A549 (cell line): ENCODE results near the gene PRKN. TPM values are rescaled to one million over a fixed set of nuclear protein-coding genes. Genes with fewer than 3 reads are reported as not detected.

Experiments used
- ATAC-seq, 2 experiments: fragments of 200-7000 bp in 1 of 2; fragments of >200 bp in 1 of 2; cut with Nextera tagmentation in 1 of 2; cut with Tn5 transposase in 1 of 2; 3 replicates each; pipeline versions ENCODE4 v1.8.0 to v1.9.1; 2018 to 2020; ENCODE audit warnings: mild to moderate bottlenecking in 1 of 2, moderate library complexity in 1 of 2
- CTCF ChIA-PET: fragments of 300-600 bp; sonication (Branson Sonifier 250); formaldehyde crosslinking; extraction: SDS; loops from one replicate; lab custom pipeline; 2021; ENCODE audit warnings: antibody characterized with exemption, inconsistent platforms; lab: Yijun Ruan, JAX
- POLR2A ChIA-PET: fragments of 350-600 bp; formaldehyde crosslinking; extraction: SDS; loops from one replicate; lab custom pipeline; 2021; ENCODE audit warnings: antibody characterized with exemption, inconsistent platforms; lab: Yijun Ruan, JAX
- DNase-seq, 2 experiments: peaks; one replicate each; pipeline versions ENCODE4 v3.0.0 to v3.0.0-alpha.2; 2011 to 2016; ENCODE audit warnings: low read depth in 1 of 2, low spot score in 1 of 2
- FAIRE-seq: peaks from 2 replicates; lab custom pipeline; 2011; peaks lifted over from hg19 to GRCh38; lab: Jason Lieb, UNC
- H3K27ac ChIP-seq, 2 experiments: fragments of >200 bp; sonication (Bioruptor Twin); formaldehyde crosslinking; 3 replicates each; pipeline ENCODE4 v1.5.1; 2016 to 2017
- H3K4me1 ChIP-seq: fragments of >200 bp; sonication (Bioruptor Twin); formaldehyde crosslinking; 3 replicates; pipeline ENCODE4 v1.6.1; 2016
- H3K4me2 ChIP-seq: fragments of >200 bp; sonication (Bioruptor Twin); formaldehyde crosslinking; 3 replicates; pipeline ENCODE4 v1.6.1; 2016
- H3K4me3 ChIP-seq: fragments of >200 bp; sonication (Bioruptor Twin); formaldehyde crosslinking; 3 replicates; pipeline ENCODE4 v1.5.1; 2016
- H3K9me3 ChIP-seq: fragments of >200 bp; sonication (Bioruptor Twin); formaldehyde crosslinking; 3 replicates; pipeline ENCODE4 v1.6.1; 2016
- ATOH8 ChIP-seq: fragments of 250-450 bp; sonication (Bioruptor Pico); IDR thresholded peaks from 2 replicates; pipeline ENCODE4 v1.5.0; 2020; ENCODE audit warnings: low read depth, mild to moderate bottlenecking, moderate library complexity
- BCL3 ChIP-seq: fragments of >200 bp; sonication (Bioruptor Twin); formaldehyde crosslinking; IDR thresholded peaks from 3 replicates; pipeline ENCODE4 v1.6.1; 2016
- BHLHE40 ChIP-seq: IDR thresholded peaks from 2 replicates; pipeline ENCODE4 v1.6.1; 2012; ENCODE audit warnings: low read depth, low read length, inconsistent platforms
- CBX8 ChIP-seq: fragments of 200-600 bp; sonication (generic); IDR thresholded peaks from 2 replicates; pipeline ENCODE4 v1.6.1; 2016
- CEBPB ChIP-seq, 2 experiments: fragments of >200 bp in 1 of 2; sonication (Bioruptor Twin) in 1 of 2; formaldehyde crosslinking in 1 of 2; IDR thresholded peaks; 2 replicates each; pipeline ENCODE4 v1.6.1; 2012 to 2016
- CHD2 ChIP-seq: fragments of 150-350 bp; IDR thresholded peaks from 2 replicates; pipeline ENCODE4 v1.6.1; 2014; ENCODE audit warnings: low read length; ENCODE audit not compliant: partially characterized antibody
- CHD4 ChIP-seq: fragments of 200-600 bp; sonication (generic); IDR thresholded peaks from 2 replicates; pipeline ENCODE4 v1.6.1; 2016; ENCODE audit warnings: antibody characterized with exemption, mild to moderate bottlenecking, borderline replicate concordance
- E2F6 ChIP-seq: IDR thresholded peaks from 2 replicates; pipeline ENCODE4 v1.6.1; 2012; ENCODE audit warnings: low read depth, borderline replicate concordance
- EP300 ChIP-seq, 2 experiments: fragments of >200 bp; sonication (Bioruptor Twin); formaldehyde crosslinking; IDR thresholded peaks; 2 replicates in 1 of 2; 3 replicates in 1 of 2; pipeline ENCODE4 v1.6.1; 2016 to 2017
- FOSL2 ChIP-seq, 2 experiments: fragments of 450-650 bp in 1 of 2; fragments of >200 bp in 1 of 2; sonication (Bioruptor Twin) in 1 of 2; formaldehyde crosslinking; IDR thresholded peaks; 2 replicates each; pipeline versions ENCODE4 v1.5.0 to v1.6.1; 2016 to 2020; ENCODE audit warnings: mild to moderate bottlenecking in 1 of 2, moderate library complexity in 1 of 2
- GATA3 ChIP-seq: IDR thresholded peaks from 2 replicates; pipeline ENCODE4 v1.6.1; 2012; ENCODE audit warnings: borderline replicate concordance
- HDAC2 ChIP-seq: fragments of 200-600 bp; sonication (generic); IDR thresholded peaks from 2 replicates; pipeline ENCODE4 v1.6.1; 2016
- HOXB5 ChIP-seq: fragments of 250-450 bp; sonication (Bioruptor Pico); IDR thresholded peaks from 2 replicates; pipeline ENCODE4 v1.5.0; 2020; ENCODE audit warnings: mild to moderate bottlenecking, moderate library complexity
- MYC ChIP-seq: IDR thresholded peaks from 2 replicates; pipeline ENCODE4 v1.6.1; 2012; ENCODE audit warnings: mild to moderate bottlenecking, inconsistent platforms, low read length, improper control_type of control experiment, borderline replicate concordance
- PHF8 ChIP-seq: fragments of 200-600 bp; sonication (generic); IDR thresholded peaks from 2 replicates; pipeline ENCODE4 v1.6.1; 2016; ENCODE audit warnings: low read depth, mild to moderate bottlenecking, antibody characterized with exemption, moderate library complexity, borderline replicate concordance
- RAD21 ChIP-seq, 2 experiments: fragments of >200 bp in 1 of 2; sonication (Bioruptor Twin) in 1 of 2; formaldehyde crosslinking in 1 of 2; IDR thresholded peaks in 1 of 2; conservative IDR thresholded peaks in 1 of 2; 2 replicates in 1 of 2; 3 replicates in 1 of 2; pipeline ENCODE4 v1.6.1; 2012 to 2018; ENCODE audit warnings: inconsistent platforms in 1 of 2
- RARB ChIP-seq: fragments of 250-450 bp; sonication (Bioruptor Pico); IDR thresholded peaks from 2 replicates; pipeline ENCODE4 v1.8.0; 2021; ENCODE audit warnings: mild to moderate bottlenecking, moderate library complexity
- RFX5 ChIP-seq: fragments of 450-650 bp; IDR thresholded peaks from 2 replicates; pipeline ENCODE4 v1.7.1; 2014; ENCODE audit warnings: antibody characterized with exemption, mild to moderate bottlenecking, moderate library complexity
- RNF2 ChIP-seq: fragments of 200-600 bp; sonication (generic); IDR thresholded peaks from 2 replicates; pipeline ENCODE4 v1.6.1; 2016; ENCODE audit warnings: low read depth, mild to moderate bottlenecking, antibody characterized with exemption, moderate library complexity, borderline replicate concordance
- TFCP2L1 ChIP-seq: fragments of 250-450 bp; sonication (Bioruptor Pico); IDR thresholded peaks from 2 replicates; pipeline ENCODE4 v1.5.0; 2021; ENCODE audit warnings: mild to moderate bottlenecking
- ZC3H11A ChIP-seq: fragments of 450-650 bp; IDR thresholded peaks from 2 replicates; pipeline ENCODE4 v1.6.1; 2014; ENCODE audit warnings: antibody characterized with exemption, mild to moderate bottlenecking
- ZFP36 ChIP-seq: fragments of 450-650 bp; IDR thresholded peaks from 2 replicates; pipeline ENCODE4 v1.6.1; 2014; ENCODE audit warnings: borderline replicate concordance; ENCODE audit not compliant: partially characterized antibody
- ZNF302 ChIP-seq: fragments of 250-450 bp; sonication (Bioruptor Pico); IDR thresholded peaks from 2 replicates; pipeline ENCODE4 v1.9.0; 2021; ENCODE audit warnings: inconsistent platforms, mild to moderate bottlenecking, moderate library complexity
- ZSCAN20 ChIP-seq: fragments of 250-450 bp; sonication (Bioruptor Pico); IDR thresholded peaks from 2 replicates; pipeline ENCODE4 v1.8.0; 2022; ENCODE audit warnings: mild to moderate bottlenecking, moderate library complexity
- WGBS: methylation state at CpG from one replicate; pipeline ENCODE4 v1.1.6; 2017; ENCODE audit errors: missing lambda C conversion rate; 5-methylcytosine and 5-hydroxymethylcytosine counted together
- polyA plus RNA-seq, 4 experiments: library from polyadenylated mRNA; depleted of rRNA in 3 of 4; stranded (reverse); fragments of >200 nt; fragmentation: RNase III in 1 of 4; extraction: RNeasy Plus Mini Kit Qiagen cat#74134 plus additional on column Dnase treatment in 1 of 4; gene quantifications; 2 replicates in 3 of 4; 3 replicates in 1 of 4; pipeline ENCODE4 v1.2.3, GENCODE V29; 2011 to 2017
- TF ChIP-seq, protein P1 (sequence below): IDR thresholded peaks from 2 replicates; pipeline ENCODE4 v1.6.1; 2012
- TF ChIP-seq, protein P2 (sequence below): fragments of >200 bp; sonication (Bioruptor Twin); formaldehyde crosslinking; IDR thresholded peaks from 2 replicates; pipeline ENCODE4 v1.6.1; 2016
- TF ChIP-seq, protein P3 (sequence below): fragments of 200-600 bp; sonication (generic); IDR thresholded peaks from 2 replicates; pipeline ENCODE4 v1.6.1; 2016; ENCODE audit warnings: antibody characterized with exemption, mild to moderate bottlenecking, moderate library complexity
- TF ChIP-seq, protein P4 (sequence below): fragments of 450-650 bp; IDR thresholded peaks from 2 replicates; pipeline ENCODE4 v1.6.1; 2014; ENCODE audit warnings: antibody characterized with exemption

The PRKN gene
- polyA plus RNA-seq, 2 of the 4 experiments (the other 2 are of a cell fraction): 0.36 to 0.39 TPM

- no peak for ATAC-seq
- CTCF ChIA-PET: no interaction called here
- 54% methylated on average over 10 of the region's 10 CpGs for WGBS
These were observed 1182.6 kb downstream of the PRKN start for GRCh38 chr6:161544801-161545480.

GRCh38 chr6:161543684-161544309 lies 1183.8 kb downstream of the PRKN start:
- 41% methylated on average over 4 of the region's 4 CpGs for WGBS
- TF ChIP-seq GATA3 (no peak), RARB (CRISPR knock-in tag) (no peak), ATOH8 (no peak), CHD4 (no peak), CHD2 (no peak), PHF8 (no peak), ZSCAN20 (CRISPR knock-in tag) (no peak), ZC3H11A (no peak), MYC (no peak), RNF2 (no peak)
- TF ChIP-seq, protein P1, sequence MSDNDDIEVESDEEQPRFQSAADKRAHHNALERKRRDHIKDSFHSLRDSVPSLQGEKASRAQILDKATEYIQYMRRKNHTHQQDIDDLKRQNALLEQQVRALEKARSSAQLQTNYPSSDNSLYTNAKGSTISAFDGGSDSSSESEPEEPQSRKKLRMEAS: no peak
- TF ChIP-seq, protein P2, sequence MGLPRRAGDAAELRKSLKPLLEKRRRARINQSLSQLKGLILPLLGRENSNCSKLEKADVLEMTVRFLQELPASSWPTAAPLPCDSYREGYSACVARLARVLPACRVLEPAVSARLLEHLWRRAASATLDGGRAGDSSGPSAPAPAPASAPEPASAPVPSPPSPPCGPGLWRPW: no peak

More at GRCh38 chr6:161544801-161545480, 1182.6 kb downstream of the PRKN start:
- no peak for FAIRE-seq
- POLR2A ChIA-PET: no interaction called here
- H3K4me2 ChIP-seq: no peak overlapping the region
- H3K27ac ChIP-seq: no peak overlapping the region
- H3K9me3 ChIP-seq: no peaks in the 10 kb centered on the region
- peaks cover 3% of the 10 kb centered on the region; the same call in 1 of the 3 replicates for H3K4me1 ChIP-seq
- DNase-seq: no peak
- no peak for TF ChIP-seq ZNF302 (CRISPR knock-in tag)
- TF ChIP-seq CHD4: no peak
- TF ChIP-seq, protein P2: no peak
- no peak for TF ChIP-seq E2F6
- TF ChIP-seq RARB (CRISPR knock-in tag): no peak
- TF ChIP-seq HDAC2: no peak
- no peak for TF ChIP-seq CBX8
- TF ChIP-seq CEBPB (IDR thresholded peaks at IDR 0.05): no peak
- TF ChIP-seq EP300 (IDR thresholded peaks at IDR 0.05): no peak
- no peak for TF ChIP-seq BHLHE40
- TF ChIP-seq, protein P3, sequence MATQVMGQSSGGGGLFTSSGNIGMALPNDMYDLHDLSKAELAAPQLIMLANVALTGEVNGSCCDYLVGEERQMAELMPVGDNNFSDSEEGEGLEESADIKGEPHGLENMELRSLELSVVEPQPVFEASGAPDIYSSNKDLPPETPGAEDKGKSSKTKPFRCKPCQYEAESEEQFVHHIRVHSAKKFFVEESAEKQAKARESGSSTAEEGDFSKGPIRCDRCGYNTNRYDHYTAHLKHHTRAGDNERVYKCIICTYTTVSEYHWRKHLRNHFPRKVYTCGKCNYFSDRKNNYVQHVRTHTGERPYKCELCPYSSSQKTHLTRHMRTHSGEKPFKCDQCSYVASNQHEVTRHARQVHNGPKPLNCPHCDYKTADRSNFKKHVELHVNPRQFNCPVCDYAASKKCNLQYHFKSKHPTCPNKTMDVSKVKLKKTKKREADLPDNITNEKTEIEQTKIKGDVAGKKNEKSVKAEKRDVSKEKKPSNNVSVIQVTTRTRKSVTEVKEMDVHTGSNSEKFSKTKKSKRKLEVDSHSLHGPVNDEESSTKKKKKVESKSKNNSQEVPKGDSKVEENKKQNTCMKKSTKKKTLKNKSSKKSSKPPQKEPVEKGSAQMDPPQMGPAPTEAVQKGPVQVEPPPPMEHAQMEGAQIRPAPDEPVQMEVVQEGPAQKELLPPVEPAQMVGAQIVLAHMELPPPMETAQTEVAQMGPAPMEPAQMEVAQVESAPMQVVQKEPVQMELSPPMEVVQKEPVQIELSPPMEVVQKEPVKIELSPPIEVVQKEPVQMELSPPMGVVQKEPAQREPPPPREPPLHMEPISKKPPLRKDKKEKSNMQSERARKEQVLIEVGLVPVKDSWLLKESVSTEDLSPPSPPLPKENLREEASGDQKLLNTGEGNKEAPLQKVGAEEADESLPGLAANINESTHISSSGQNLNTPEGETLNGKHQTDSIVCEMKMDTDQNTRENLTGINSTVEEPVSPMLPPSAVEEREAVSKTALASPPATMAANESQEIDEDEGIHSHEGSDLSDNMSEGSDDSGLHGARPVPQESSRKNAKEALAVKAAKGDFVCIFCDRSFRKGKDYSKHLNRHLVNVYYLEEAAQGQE: no peak
- TF ChIP-seq, protein P4, sequence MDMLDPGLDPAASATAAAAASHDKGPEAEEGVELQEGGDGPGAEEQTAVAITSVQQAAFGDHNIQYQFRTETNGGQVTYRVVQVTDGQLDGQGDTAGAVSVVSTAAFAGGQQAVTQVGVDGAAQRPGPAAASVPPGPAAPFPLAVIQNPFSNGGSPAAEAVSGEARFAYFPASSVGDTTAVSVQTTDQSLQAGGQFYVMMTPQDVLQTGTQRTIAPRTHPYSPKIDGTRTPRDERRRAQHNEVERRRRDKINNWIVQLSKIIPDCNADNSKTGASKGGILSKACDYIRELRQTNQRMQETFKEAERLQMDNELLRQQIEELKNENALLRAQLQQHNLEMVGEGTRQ: no peak
- TF ChIP-seq HOXB5 (CRISPR knock-in tag): no peak
- TF ChIP-seq FOSL2 (IDR thresholded peaks at IDR 0.05): no peak
- TF ChIP-seq FOSL2 (CRISPR knock-in tag; IDR thresholded peaks at IDR 0.05): no peak
- no peak for TF ChIP-seq BCL3
- no peak for TF ChIP-seq RFX5
- TF ChIP-seq RAD21 (conservative IDR thresholded peaks at IDR 0.05 in 1 of 2, IDR thresholded peaks at IDR 0.05 in 1 of 2): no peak
- no peak for TF ChIP-seq TFCP2L1 (CRISPR knock-in tag)
- no peak for TF ChIP-seq ZFP36
- H3K4me3 ChIP-seq: no peak overlapping the region

More at GRCh38 chr6:161543684-161544309, 1183.8 kb downstream of the PRKN start:
- no peak for DNase-seq
- CTCF ChIA-PET: interaction anchor here (1.0 kb wide), 1 partner anchor 53 kb away, joined by 3 read pairs; no protein-coding TSS in a partner anchor
- Histone ChIP-seq H3K9me3 (no peaks in the 10 kb centered on the region), H3K4me2 (no peak overlapping the region), H3K27ac (no peak overlapping the region), H3K4me3 (no peak overlapping the region), H3K4me1 (no peaks in the 10 kb centered on the region)
- ATAC-seq: no peak
- POLR2A ChIA-PET: no interaction called here
- no peak for FAIRE-seq
